Measurements from ENCODE around the gene PCA3.

The PCA3 gene

DNA sequence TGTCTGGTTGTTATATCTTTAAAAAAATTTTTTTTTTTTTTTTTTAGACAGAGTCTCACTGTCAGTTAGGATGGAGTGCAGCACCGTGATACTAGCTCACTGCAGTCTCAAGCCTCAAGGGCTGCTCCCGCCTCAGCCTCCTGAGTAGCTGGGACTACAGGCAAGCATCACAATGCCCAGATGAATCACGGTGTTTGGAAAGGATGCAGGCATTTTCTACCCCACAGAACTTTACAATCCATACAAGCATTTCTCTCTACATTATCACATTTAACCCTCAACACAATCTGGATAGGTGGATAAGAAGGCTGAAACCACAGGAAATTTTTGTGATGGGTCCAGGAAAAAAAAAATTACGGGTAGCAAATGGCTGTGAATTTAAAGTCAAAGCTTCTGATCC lies 5.8 kb upstream of the PCA3 start:
- DNase-seq = no peak

DNA sequence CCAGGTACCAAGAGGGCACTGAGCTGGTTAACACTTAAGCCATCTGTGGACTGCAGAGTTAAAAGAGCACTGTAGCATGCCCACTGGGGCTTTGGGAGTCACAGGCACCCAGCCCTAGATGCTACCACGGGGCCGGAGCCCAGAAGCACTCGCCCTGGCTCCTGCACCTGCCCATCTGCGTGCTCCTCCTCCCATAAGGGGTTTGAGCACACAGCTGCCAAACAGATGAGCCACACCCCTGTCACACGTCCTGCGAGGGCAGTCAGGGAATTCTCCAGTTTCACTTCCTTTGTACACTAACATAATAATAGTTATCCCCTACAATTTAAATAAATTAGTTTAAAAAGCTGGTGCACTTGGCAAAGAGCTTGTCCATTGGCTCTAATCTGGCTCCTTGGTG lies 4.5 kb upstream of the PCA3 start:
- no peak for DNase-seq

GRCh38 chr9:76761448-76761847 lies 2.8 kb upstream of the PCA3 start:
- DNase-seq = no peak

DNA sequence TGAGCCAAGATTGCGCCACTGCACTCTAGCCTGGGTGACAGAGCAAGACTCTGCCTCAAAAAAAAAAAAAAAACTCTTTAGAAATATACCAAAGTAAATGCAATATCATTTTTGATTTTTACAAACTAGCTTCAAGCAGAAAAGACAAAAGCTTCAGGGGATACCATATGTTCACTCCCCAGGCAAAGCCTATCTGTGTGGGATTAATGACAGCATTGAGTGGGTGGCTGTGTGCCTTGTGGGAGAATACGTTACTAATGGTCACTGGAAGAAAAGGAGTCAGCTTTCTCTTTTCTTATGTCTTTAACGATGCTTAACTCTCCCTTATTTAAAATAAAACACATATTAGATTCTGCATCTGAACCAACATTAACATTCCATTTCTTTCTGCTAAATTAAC lies 1.9 kb downstream of the PCA3 start:
- no peak for DNase-seq

DNA sequence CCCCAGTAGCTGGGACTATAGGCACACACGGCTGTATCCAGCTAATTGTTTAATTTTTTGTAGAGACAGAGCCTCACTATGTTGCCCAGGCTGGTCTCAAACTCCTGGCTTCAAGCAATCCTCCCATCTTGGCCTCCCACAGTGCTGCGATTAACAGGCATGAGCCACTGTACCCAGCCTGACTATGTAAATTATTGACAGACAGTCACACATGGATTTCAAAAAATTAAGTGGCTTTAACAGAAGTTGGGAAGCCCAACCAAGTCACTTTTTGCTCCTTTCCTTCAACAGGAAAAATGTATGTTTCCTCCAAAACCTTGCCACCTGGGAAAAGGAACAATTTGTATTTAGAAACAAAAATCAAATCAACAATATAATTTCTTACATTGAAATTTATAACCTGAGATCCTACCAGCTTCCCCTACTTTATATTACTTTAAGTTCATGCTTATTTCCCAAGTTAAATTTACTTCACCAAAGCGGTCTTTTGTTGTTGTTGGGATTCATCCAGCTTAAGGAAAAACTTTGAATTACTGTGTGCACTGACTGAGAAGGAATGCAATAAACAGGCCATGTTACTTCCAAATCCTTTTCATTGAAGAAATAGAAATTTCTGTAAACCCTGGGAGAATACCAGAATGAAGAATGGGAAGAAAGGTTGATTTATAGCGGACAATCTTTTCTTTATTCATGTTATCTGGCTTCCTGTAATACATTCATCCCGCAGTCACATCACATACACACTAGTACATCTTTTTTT lies 8.6 kb downstream of the PCA3 start:
- no peak for DNase-seq

DNA sequence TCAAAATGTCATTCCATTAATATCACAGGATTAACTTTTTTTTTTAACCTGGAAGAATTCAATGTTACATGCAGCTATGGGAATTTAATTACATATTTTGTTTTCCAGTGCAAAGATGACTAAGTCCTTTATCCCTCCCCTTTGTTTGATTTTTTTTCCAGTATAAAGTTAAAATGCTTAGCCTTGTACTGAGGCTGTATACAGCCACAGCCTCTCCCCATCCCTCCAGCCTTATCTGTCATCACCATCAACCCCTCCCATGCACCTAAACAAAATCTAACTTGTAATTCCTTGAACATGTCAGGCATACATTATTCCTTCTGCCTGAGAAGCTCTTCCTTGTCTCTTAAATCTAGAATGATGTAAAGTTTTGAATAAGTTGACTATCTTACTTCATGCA lies 20.6 kb downstream of the PCA3 start:
- DNase-seq = no peak

DNA sequence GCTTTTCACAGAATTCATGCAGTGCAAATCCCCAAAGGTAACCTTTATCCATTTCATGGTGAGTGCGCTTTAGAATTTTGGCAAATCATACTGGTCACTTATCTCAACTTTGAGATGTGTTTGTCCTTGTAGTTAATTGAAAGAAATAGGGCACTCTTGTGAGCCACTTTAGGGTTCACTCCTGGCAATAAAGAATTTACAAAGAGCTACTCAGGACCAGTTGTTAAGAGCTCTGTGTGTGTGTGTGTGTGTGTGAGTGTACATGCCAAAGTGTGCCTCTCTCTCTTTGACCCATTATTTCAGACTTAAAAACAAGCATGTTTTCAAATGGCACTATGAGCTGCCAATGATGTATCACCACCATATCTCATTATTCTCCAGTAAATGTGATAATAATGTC lies 21.3 kb downstream of the PCA3 start:
- DNase-seq = no peak

- DNase-seq = no peak
Measured at GRCh38 chr9:76787677-76788076, 23.4 kb downstream of the PCA3 start.

DNA sequence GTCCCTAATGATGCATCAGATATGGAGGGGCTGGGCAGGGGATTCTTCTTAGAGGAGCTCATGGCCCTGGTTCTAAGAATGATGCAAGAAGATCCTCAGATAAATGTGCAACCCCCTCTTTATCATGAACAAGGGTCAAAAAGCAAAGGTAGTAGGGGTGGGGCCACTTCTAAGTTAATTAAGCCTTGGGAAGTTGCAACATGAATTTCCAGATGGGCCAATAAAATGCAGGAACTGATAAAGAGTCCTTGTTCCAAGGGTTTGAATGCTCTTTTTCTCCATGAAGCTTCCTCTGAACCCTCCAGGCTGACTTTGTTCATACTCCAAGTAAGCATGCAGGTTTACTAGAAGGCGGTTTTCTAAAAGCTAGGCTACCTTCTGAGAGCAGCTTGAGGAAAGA lies 25.6 kb downstream of the PCA3 start:
- DNase-seq = no peak

- no peak for DNase-seq
Measured at GRCh38 chr9:76793784-76794431, 29.7 kb downstream of the PCA3 start.

- no peak for DNase-seq
Measured at GRCh38 chr9:76796296-76796695, 32.1 kb downstream of the PCA3 start.

DNA sequence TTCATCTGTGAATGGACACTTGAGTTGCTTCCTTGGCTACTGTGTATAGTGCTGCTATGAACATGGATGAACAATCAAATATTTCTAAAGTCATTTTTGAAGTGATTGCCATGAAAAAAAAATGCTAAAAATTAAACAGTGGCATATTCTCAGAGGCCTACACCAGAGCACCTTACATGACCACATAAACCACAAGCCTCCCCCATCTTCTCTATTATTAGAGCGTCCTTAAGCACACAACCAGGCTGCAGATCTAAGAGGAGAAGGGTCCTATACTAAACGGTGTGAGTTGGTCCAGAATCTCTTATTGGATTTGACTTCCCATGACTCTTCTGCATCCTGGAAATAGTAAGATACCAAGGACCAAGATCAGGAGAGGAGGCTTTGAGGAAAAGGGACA lies 34.3 kb downstream of the PCA3 start:
- DNase-seq = no peak

GRCh38 chr9:76799473-76799872 lies 35.2 kb downstream of the PCA3 start:
- no peak for DNase-seq

DNA sequence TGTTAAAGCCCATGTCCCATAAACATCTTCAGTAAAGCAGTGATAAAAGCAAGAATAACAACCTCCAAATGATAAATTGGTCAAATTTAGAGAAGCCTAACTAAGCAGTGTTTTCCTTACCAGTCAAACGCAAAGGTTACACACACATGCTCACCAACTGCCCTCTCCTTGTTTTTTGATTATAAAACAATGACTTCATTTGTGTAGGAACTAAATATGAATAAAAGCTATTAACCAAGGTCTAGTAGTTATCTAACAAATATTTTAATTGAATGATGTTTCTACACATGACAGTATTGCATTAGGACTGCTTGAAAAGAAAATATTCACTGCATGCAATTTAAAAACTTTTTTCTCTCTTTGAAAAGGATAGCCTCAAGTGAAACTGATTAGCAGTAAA lies 36.7 kb downstream of the PCA3 start:
- DNase-seq = no peak

DNA sequence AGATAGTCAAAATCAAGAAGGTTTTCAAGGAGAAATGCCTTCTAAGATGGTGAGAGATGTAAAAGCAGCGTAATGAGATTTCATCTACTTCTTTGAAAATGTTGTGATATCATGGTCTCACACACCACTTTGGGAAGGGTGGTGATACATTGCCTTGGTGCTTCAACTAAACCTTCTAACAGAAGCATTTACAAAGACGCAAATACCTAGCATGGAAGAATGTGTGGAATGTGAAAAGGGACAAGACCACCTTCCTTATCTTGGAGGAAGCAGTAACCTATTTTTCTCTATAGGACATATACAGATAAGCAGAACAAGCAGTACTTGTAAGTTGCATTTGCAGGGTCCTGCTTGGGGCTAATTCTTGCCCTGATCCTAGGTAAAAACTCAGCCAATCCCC lies 38.8 kb downstream of the PCA3 start:
- DNase-seq = no peak

DNA sequence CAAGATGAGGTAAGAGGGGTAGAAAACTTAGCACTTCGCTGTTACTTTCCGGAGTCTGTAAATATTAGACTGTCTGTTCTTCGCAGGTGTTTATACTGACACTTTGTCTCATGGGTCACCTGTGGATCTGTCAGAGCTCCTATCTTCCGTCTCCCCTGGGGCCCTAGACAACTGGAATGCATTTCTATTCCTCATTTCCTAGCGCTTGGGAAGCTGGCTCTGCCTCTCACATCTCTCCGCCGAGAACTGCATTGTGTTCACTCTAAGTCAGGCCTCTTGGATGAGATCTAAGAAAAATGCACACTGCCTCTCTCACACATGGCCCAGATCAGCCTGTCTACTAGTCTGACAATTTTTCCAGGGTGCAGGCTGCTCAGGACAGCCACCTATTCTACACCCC lies 39.5 kb downstream of the PCA3 start:
- no peak for DNase-seq

DNA sequence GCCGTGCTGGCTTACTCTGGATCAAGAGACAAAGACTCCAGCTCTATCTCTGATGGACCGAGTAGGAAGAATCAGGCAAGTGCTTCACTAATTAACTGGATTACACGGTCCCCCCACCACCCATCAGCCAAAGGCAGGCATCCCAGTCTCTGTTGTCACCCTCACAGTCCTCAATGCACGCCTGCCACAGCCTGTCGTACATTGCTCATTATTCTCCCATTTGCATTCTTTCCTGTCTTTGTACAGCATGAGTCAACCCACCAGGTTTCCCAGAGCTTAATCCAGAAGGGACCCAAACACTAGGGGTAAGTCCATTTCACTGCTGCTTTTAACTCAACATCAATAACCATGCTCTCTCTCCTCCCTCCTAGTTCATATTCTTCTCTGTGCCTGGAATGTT lies 44.4 kb downstream of the PCA3 start:
- DNase-seq = no peak

- peak; percentile 53 for DNase-seq
Measured at GRCh38 chr9:76810377-76810957, 46.2 kb downstream of the PCA3 start.

GRCh38 chr9:76812591-76812990 lies 48.4 kb downstream of the PCA3 start:
- no peak for DNase-seq

- DNase-seq = no peak
Measured at GRCh38 chr9:76817489-76817888, 53.3 kb downstream of the PCA3 start.

DNA sequence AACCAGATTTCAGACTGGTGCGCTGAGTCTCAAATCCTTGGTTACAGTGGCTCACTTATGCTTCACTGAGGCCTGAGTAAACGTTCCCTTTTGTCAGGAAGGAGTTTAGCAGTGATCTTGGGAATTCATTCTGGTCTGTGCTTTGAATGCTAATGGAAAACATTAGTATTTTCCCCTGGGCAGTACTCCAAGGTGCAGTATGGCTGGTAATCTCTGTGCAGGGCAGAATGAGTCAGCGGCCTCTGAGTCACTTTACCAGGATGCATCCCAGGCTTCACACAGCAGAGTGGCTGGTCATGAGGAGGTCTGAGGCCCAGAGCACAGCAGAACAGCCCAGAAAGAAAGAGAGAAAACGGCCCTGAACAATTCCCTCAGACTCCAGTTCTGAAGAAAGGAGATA lies 54.0 kb downstream of the PCA3 start:
- no peak for DNase-seq

GRCh38 chr9:76820431-76820830 lies 56.2 kb downstream of the PCA3 start:
- DNase-seq = no peak

DNA sequence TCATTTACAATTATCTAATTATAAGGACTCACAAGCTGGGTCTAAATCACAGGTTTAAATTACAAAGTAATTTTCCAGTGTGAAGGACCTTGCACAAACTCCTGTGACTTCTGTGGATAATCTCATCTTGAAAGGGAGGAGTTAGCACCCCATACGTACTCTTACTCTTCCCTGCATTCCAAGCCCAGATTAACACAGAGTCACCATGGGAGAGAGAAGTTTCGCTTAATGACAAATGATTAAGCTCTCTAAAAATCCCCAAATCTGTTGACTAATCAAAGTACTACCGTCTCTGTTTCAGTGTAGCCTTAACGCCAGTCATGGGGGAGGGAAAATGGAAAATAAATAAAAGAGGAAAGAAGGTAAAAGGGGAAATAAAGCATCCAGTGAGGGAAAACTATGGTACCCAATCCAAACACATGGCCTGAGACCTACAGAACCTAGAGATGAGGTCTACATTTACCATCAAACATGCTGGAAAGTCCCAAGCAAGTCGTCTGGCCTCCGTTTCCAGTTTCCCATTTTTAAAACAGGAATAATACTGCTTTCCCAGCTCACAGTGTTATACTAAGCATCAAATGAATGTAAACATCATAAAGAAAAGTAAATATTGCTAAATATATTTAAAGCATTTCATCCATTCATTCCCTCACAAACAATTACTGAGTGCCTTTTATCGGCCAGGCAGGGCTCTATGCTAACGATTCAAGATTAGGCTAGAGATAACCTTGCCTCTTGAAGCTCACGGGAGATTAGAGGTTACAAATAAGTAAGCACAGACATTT lies 63.2 kb downstream of the PCA3 start:
- no peak for DNase-seq

- DNase-seq = no peak
Measured at GRCh38 chr9:76828447-76828846, 64.2 kb downstream of the PCA3 start.
